Fibroblast of pulmonary artery (primary cell): Measurements from ENCODE around the gene SLCO1B1.

Experiments
- DNase-seq: peaks from one replicate; pipeline ENCODE4 v3.0.0-alpha.2; 2010; ENCODE audit warnings: low read depth
- H3K4me3 ChIP-seq: replicated peaks from 2 replicates; pipeline ENCODE4 v1.5.1; 2011; ENCODE audit warnings: low read depth, mild to moderate bottlenecking, control low read depth, low read length, moderate library complexity
- TF ChIP-seq, protein P1 (sequence below): IDR thresholded peaks from 2 replicates; pipeline ENCODE4 v1.5.1; 2011; ENCODE audit warnings: mild to moderate bottlenecking, control low read depth, low read length, inconsistent platforms; ENCODE audit errors: missing control alignments

The SLCO1B1 gene

DNA sequence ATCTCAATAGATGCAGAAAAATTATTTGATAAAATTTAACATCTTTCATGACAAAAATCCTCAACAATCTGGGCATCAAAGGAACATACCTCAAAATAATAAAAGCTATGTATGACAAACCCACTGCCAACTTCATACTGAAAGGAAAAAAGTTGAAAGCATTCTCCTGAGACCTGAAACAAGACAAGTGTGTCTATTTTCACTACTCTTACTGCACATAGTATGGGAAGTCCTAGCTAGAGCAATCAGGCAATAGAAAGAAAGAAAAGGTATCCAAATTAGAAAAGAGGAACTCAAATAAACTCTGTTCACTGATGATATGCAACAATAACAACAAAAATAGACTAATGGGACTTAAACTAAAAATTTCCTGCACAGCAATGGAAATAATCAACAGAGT, 90.1 kb downstream of the SLCO1B1 start:
- TF ChIP-seq, protein P1, sequence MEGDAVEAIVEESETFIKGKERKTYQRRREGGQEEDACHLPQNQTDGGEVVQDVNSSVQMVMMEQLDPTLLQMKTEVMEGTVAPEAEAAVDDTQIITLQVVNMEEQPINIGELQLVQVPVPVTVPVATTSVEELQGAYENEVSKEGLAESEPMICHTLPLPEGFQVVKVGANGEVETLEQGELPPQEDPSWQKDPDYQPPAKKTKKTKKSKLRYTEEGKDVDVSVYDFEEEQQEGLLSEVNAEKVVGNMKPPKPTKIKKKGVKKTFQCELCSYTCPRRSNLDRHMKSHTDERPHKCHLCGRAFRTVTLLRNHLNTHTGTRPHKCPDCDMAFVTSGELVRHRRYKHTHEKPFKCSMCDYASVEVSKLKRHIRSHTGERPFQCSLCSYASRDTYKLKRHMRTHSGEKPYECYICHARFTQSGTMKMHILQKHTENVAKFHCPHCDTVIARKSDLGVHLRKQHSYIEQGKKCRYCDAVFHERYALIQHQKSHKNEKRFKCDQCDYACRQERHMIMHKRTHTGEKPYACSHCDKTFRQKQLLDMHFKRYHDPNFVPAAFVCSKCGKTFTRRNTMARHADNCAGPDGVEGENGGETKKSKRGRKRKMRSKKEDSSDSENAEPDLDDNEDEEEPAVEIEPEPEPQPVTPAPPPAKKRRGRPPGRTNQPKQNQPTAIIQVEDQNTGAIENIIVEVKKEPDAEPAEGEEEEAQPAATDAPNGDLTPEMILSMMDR = no peak
- DNase-seq = no peak
- H3K4me3 ChIP-seq = no peak overlapping the region

DNA sequence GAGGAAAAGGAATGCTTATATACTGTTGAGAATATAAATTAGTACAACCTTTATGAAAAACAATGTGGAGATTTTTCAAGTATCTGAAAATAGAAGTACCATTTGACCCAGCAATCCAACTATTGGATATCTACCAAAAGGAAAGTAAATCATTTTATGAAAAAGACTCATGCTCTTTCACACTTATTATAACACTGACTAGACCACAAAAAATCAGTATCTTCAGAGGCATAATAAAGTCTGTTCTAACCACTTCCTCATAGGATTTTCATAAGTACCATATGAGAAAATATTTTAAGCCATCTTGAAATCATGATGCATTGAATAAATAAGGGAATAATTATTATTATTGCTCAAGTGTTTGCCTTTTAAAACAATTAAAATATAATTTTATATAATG, 90.8 kb downstream of the SLCO1B1 start:
- TF ChIP-seq, protein P1 = no peak
- DNase-seq = no peak

DNA sequence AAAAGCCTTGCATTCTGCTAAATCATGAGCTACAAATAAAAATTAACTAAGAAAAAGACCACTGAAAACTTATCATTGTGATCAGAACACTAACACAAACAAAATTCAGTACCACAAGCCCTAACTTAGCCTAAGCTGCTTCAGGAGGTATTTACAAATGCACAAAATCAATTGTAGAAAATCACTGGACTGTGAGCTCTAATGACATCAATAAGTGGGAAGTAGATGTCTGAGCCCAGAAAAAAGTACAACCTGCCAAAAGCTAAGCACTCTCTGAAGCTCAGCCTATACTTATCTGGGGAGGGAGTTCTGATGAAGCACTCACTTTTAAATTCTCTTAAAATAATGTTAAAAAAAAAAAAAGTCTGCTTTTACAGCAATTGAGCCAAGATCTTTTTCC, 92.9 kb downstream of the SLCO1B1 start:
- TF ChIP-seq, protein P1 = no peak
- no peak overlapping the region for H3K4me3 ChIP-seq
- no peak for DNase-seq

More for the DNA sequence above, 90.8 kb downstream of the SLCO1B1 start:
- no peak overlapping the region for H3K4me3 ChIP-seq

DNA sequence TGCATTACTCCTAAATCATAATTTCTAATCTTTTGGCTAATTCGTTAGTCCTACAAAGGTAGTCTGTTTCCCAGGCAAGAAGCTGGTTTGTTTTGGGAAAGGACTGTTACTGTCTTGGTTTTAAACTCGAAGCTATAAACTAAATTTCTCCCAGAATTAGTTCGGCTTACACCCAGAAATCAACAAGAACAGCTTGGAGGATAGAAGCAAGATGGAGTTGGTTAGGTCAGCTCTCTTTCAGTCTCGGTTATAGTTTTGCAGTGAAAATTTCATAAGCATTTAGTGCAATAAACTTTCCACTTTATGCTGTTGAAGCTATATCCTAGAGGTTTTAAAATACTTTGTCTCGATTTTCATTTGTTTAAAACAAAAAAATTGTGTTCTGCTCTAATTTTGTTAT, 103.4 kb downstream of the SLCO1B1 start:
- TF ChIP-seq, protein P1 = no peak
- H3K4me3 ChIP-seq = no peak overlapping the region
- no peak for DNase-seq

DNA sequence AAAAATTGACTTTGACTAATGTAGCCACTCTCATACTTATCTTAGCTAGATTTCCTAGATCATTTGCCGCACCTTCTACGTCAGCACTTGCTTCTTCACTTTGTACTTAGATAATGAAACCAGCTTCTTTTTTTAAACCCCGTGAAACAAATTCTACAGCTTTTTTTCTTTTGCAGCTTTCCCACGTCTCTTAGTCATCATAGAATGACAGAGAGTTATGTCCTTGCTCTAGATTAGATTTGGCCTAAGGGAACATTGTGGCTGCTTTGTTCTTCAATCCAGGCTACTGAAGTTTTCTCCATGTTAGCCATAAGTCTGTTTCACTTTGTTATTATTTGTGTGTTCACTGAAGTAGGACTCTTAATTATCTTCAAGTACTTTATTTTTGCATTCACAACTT, 108.9 kb downstream of the SLCO1B1 start:
- DNase-seq = peak; percentile 0

DNA sequence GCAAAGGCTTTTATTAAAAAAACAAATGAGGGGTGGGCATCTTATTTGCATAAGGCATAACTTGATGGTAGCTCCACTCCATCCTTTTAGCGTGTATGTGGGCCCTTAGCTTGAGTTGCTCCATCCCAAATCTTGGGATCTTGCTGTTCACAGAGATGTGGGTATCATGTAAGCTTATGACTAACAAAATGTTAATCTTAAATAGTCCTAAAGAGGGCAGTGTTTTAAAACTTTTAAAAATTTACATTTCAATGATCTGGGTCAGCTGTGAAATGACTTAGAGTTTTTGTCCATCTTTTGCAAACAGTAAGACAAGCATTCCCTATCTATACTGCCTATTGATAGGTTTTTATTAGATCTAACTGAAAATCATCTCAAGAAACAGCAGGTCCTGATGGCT, 117.7 kb downstream of the SLCO1B1 start:
- peak; percentile 15 for DNase-seq
- TF ChIP-seq, protein P1 = no peak

More for the DNA sequence above, 108.9 kb downstream of the SLCO1B1 start:
- TF ChIP-seq, protein P1 = no peak
- no peak overlapping the region for H3K4me3 ChIP-seq

DNA sequence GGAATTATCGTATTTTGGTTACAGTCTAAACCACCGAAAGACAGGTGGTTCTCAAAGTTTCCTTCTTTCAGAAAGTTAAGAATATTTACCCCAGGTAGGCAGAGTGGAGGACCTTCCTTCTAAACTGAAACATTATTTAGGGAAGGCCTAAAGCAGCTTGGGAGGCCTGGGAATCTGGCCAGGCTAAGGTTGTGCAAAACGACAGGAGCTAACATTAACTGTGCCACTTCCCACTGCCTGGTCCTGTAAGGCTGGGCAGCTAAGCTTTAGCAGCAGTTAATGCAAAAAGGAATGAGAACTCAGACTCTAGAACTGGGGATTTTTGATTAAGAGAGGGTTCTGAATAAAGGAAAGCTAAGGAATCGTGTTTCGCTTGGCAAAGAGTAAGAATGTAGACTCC, 121.1 kb downstream of the SLCO1B1 start:
- no peak for DNase-seq
- TF ChIP-seq, protein P1 = no peak
- H3K4me3 ChIP-seq = no peak overlapping the region

More for the DNA sequence above, 117.7 kb downstream of the SLCO1B1 start:
- H3K4me3 ChIP-seq = no peak overlapping the region
